ENCODE results near the gene LGALS9B.
"Not testable (repeated sequence)": the region's sequence is repeated elsewhere in the genome, so short reads cannot be mapped to it uniquely, and the experiment has no call there.

GRCh38 chr17:20501896-20502295 is 34.6 kb upstream of the LGALS9B start:
- TF ChIP-seq EGR1 (IDR thresholded peaks at IDR 0.05; ENCODE audit: low read depth); POLR2A (IDR thresholded peaks at IDR 0.05; ENCODE audit: borderline replicate concordance, extremely low read depth, insufficient read depth, insufficient read length): not testable (repeated sequence)
- TF ChIP-seq, protein P1, sequence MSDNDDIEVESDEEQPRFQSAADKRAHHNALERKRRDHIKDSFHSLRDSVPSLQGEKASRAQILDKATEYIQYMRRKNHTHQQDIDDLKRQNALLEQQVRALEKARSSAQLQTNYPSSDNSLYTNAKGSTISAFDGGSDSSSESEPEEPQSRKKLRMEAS (IDR thresholded peaks at IDR 0.05), result not testable (repeated sequence)

Data from HCT116 (cell line).